ENCODE results near the gene FSTL5.

FSTL5 gene

DNA sequence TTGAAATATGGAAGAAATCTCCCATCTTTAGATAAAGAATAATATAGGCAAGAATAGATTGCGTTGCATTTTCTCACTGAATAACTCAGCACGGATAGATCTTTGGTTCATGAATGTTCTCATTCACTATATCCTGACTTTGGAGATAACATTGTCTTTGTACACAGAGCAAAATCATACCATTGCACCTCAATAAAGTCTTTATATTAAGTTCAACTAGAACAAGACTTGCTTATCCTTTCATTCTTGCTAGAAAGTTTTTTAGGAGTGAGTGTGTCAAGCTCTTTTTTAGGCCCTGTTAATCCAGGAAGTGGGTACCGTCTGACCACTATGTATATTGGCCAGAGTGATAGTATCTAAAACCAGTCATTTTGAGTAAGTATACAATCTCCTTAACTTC, 658.7 kb downstream of the FSTL5 start:
- DNase-seq (ENCODE audit: extremely low read depth in 1 of 2, low read depth in 1 of 2) = no peak

DNA sequence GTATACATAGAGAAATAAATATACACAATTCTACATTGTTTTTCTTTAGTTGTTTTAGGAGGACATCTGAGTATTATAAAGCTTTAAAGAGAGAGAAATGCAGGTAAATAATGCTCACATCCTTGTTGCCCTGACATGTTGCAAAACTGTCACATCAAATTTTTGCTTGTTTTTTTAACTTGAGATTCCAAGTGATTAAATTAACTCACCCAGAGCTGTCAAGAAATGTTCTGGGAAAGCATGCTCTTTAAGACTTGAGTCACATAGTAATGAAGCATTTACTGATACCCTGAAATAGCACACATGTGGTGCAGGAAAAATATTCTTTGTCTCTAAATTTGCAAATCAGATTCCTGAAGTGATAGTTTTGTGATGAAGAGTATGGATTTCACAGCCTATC, 665.6 kb downstream of the FSTL5 start:
- DNase-seq (ENCODE audit: extremely low read depth in 1 of 2, low read depth in 1 of 2) = no peak

DNA sequence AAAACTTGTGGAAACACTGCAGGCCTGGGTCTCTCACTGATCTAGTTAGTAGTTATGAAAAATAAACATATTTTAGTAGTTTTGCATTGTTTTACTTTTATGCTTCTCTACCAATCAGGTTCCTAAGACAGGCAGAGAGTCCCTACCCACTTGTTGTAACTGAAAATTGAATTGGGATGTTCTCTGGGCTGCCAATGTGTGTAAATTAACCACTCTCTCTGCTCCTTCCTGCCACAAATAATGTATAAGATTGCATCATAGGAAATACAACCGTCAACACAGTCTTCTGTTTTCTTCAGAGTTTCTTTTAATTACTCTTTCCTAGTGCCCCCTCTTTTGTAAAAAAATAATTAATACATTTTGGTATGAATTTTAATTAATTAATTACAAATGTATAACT, 677.3 kb downstream of the FSTL5 start:
- DNase-seq (ENCODE audit: extremely low read depth in 1 of 2, low read depth in 1 of 2) = no peak

DNA sequence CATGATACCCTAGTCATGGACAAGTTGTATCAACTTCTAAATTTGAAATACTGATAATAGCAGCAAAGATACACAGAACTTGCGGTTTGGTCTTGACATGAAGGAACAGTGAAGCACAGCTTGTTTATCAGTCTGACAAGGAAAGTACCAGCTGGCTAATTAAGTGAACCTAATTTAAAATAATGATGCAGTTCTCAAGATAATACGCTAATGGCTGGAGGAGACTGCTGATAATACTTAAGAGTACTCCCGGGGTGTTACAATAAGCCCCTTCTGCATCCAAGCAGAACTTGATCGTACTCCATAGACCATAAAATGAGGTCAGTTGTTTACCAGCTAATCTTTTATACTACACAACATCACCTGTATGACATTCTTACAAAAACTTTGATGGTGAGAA, 697.5 kb downstream of the FSTL5 start:
- no peak for DNase-seq (ENCODE audit: extremely low read depth in 1 of 2, low read depth in 1 of 2)

DNA sequence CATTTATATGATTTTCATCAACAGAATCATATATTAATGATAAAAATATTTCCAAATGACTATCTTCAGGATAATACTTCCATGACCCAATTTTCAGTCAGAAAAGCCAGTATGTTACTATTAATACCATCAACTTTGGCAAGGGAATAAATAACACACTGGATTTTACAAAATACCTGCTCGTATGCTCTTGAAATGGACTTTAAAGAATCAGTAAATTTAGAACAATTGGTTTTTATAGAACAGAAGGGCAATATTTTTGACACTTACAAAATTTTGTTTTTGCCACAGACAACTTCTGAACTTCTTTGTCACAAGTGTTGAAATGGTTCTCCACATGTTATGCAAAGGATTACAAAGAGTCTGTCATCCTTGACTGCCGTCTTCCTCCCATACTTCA, 700.4 kb downstream of the FSTL5 start:
- no peak for DNase-seq (ENCODE audit: extremely low read depth in 1 of 2, low read depth in 1 of 2)

DNA sequence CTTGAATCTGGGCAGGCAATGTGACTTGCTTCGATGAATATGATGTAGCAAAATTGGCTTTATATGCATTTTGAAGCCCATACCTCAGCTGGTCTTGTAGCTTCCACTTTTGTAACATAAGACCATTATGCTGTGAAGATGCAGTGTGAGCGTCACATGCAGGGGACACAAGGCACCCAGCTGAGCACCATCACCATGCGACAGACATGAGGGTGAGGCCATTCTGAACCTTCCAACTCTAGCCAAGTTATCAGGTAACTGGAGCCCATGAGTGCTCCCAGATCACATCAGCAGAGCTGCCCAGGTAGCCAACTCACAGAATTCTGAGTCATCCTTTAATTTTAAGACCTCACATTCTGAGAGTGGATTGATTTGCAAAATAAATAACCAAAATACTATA, 705.9 kb downstream of the FSTL5 start:
- no peak for DNase-seq (ENCODE audit: extremely low read depth in 1 of 2, low read depth in 1 of 2)

DNA sequence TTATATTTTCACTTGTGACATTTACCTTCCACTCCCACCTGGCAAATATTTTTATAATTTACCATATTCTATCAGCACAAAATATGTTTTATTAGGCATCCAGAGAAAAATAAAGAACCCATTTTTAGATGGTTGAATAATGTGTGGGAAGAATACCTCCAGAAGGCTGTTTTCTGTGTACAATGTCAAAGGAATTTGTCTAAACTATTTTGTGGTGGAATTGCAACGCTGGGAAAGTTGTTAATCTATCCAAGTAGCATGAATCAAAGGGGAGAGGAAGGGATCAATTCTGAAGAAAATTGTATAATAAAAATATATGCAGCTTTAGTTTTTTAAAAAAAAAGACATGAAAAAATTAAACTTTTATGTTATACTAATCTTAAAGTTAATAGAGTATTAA, 706.5 kb downstream of the FSTL5 start:
- no peak for DNase-seq (ENCODE audit: extremely low read depth in 1 of 2, low read depth in 1 of 2)

DNA sequence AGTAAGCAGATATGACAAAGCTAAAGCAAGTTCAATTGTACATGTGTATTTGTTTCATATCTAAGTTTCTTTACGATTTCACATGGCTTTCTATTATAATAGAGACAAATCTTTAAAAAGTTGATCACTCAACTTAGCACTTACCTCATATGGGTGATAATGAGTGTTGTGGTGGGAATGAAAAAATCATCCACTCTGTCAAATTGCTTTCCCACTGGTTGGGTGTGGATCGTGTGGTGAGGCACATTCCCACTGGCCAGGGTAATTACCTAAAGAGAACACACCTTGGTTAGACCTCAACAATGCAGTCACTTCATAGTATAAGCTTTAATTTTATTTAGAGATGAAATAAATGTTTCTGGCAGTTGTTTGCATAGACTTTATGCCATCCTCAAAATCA, 708.9 kb downstream of the FSTL5 start:
- no peak for DNase-seq (ENCODE audit: extremely low read depth in 1 of 2, low read depth in 1 of 2)

DNA sequence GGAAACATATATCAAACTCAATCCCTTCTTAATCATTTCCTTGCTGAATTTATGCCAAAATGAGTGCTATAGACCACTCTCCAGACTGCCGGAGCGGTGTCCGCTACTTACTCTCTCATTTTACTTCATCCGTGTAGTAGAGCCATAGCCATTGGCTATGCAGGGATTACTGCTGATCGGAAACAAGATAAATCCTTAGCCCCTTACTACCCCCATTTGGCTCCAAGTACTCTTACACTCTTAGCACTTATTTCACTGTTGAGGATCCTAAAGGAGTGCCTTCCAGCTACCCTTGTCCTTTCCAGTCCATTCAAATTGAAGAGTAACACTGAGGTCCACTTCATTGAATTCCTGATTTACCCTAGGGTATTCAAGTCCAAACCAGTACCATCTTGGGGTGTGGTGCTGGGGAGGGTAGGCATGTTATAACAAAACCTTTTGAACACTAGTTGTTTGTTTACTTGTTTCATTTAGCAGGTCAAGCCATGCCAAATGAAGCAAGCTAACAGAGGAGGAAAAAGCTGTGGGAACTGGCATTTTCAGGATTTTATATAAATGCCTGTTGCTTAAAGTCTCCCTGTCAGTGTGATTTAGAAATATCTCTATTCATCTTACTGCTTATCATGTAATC, 715.1 kb downstream of the FSTL5 start:
- DNase-seq (ENCODE audit: extremely low read depth in 1 of 2, low read depth in 1 of 2) = no peak

DNA sequence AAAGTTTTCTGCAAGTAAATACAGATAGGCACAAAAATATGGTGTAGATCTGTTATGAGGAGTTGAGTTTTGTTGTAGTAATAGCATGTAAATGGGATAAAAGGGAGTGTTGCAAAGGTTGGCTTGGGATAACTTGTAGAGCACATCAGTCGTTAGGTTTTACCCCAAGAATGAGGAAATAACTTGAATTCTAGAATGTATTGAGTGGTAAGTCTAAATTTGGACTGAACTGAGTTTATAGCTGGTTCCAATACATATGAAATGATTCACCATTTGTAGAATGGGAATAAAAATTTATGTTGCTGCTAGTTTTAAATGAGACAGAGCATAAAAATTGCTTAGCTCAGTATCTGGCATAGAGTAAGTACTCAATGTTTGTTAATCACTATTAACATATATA, 719.2 kb downstream of the FSTL5 start:
- no peak for DNase-seq (ENCODE audit: extremely low read depth in 1 of 2, low read depth in 1 of 2)

DNA sequence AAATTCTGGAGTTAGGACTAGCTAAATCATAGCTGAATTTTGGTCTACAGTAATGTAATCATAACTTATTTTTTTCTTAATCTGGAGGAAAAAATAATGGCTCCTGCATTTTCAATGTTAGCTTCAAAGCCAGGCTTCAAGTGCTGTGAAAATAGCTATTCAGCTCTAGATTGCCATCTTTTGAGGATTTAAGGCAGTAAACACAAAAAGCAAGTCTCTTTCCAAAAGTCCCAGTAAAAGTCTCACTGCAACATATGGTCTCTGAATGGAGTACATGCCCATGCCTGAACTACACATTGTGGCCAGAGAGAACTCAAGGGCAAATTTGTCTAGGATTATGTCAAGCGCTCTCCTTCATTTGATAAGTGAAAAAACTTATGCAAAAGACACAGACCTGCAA, 720.9 kb downstream of the FSTL5 start:
- DNase-seq (ENCODE audit: extremely low read depth in 1 of 2, low read depth in 1 of 2) = no peak

DNA sequence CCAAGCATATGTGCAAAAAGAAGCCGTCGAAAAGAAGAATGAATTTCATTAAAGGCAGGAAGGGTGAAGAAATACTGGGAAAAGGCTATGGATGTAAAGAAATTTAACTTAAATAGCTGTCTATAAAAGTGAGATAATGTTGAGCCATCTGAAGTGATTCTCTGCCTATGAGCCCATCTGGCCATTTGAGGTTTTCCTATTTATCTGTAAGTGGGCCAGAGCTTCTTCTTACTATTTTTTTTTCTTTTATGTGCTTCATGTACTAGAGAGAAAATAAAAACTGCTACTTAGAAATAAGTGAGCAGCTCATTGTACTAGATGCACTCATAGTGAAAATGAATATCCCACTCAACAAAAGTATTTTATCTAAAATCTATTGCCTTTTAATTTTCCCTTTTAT, 725.7 kb downstream of the FSTL5 start:
- DNase-seq (ENCODE audit: extremely low read depth in 1 of 2, low read depth in 1 of 2) = no peak

DNA sequence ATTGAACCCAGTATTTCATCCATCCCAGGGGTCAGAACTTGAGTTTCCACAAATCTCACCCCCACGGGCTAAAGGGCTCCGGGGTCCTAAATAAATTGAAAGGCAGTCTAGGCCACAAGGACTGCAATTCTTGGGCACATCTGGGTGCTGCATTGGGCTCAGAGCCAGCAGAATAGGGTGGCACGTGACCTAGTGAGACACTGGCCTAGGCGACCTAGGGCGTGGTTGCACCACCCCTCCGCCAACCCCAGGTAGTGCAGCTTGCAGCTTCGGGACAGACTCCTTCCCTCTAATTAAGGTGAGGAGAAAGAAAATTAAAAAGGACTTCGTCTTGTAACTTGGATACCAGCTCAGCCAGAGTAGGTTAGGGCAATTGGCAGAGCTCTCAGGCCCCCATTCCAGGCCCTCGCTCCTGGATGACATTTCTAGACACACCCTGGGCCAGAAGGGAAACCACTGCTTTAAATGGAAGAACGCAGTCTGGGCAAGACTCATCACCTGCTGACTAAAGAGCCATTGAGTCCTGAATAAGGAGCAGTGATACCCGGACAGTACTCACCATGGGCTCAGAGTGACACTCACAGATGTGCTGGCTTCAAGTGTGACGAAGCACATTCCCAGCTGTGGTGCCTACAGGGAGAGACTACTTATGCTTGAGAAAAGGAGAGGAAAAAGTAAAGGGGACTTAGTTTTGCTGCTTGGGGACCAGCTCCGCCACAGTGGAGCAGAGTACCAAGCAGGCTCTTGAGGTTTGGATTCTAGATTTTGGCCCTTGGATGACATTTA, 735.4 kb downstream of the FSTL5 start:
- DNase-seq (ENCODE audit: extremely low read depth in 1 of 2, low read depth in 1 of 2) = no peak

DNA sequence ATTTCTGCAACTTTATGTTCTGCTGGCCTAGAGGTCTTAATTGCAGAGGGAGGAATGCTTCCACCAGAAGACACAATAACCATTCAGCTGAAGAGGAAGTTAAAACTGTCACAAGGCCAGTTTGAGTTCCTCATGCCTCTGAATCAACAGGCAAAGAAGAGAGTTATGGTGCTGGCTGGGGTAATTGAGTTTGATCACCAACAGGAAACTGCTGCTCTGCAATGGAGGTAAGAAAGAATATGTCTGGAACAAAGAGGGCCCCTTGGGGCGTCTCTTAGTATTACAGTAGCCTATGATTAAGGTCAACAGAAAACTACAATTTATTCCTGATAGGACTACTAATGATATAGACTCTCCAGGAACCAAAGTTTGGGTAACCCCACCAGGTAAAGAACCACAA, 744.0 kb downstream of the FSTL5 start:
- no peak for DNase-seq (ENCODE audit: extremely low read depth in 1 of 2, low read depth in 1 of 2)

DNA sequence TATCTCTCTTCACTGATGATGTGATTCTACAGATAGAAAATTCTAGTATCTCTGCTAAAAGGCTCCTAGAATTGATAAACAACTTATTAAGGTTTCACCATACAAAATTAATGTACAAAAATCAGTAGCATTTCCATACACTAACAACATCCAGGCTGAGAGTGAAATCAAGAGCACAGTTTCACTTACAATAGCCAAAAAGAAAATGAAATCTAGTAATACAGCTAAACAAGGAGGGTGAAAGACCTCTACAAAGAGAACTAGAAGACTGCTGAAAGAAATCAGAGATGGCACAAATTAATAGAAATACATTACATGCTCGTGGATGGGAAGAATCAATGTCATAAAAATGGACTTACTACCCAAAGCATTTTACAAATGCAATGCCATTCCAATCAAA, 751.9 kb downstream of the FSTL5 start:
- no peak for DNase-seq (ENCODE audit: extremely low read depth in 1 of 2, low read depth in 1 of 2)

DNA sequence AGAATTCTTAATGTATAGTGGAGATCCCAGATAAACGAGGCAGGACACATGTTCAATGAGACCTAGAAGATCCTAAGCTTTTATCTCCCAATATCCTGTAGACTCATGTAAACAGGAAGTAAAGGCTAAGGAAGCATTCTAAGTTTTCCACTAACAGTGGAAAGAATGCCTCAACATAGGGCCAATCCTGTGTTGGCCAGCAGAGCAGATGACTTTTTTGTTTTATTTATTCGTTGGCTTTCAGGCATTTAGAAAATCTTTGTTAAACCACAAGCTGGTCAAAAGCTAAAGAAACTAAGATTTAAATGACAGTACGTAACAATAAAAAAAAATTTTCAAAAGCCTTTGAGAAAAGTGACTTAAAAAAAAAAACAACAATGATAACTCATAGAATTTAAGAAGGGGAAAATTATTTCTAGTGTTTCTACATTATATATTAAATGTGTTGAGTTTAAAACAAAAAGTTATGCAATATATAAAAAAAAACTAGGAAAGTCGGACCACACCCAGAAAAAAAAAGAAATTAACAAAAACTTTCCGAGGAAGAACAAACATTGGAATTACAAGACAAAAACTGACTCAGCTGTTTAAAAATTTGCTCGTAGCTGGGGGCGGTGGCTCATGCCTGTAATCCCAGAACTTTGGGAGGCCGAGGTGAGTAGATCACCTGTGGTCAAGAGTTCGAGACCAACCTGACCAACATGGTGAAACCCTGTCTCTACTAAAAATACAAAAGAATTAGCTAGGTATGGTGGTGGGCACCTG, 759.3 kb downstream of the FSTL5 start:
- DNase-seq (ENCODE audit: extremely low read depth in 1 of 2, low read depth in 1 of 2) = no peak

DNA sequence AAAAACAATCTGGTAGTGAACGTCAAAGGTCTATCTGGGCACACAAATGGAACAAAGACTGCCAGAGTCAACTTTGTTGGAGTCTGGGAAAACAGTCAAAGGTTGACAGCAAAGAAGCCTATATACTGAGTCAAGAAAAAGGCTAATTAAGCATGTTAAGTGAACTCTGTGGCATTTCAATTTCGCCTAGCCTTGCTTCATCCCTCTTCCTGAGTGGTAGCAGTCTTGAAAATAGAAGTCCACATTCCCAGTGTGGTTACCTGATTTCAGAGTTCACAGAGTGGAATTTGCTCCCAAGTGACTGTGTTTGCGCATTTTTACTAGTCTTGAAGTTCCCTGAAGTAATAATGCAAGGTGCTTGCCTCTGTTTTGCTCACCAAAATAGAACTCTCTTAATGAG, 760.0 kb downstream of the FSTL5 start:
- DNase-seq (ENCODE audit: extremely low read depth in 1 of 2, low read depth in 1 of 2) = no peak

DNA sequence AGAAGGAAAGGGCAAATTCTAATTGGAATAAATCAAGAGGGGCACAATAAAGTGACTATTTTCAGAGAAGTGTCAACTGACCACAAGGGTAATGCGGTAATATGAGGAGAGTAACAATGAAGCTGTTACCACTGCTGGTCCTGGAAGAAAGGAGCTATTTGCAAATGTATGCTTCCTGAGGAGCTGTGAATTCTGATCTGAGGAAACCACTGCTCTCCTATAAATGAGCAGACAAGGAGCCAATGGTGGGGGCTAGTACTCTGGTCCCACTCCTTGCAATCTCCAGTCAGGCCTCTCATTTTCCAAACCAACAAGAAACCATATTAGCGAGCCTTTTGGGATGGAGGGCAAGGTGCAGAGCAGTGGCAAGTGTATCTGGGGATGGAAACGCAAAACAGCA, 770.2 kb downstream of the FSTL5 start:
- DNase-seq (ENCODE audit: extremely low read depth in 1 of 2, low read depth in 1 of 2) = no peak

DNA sequence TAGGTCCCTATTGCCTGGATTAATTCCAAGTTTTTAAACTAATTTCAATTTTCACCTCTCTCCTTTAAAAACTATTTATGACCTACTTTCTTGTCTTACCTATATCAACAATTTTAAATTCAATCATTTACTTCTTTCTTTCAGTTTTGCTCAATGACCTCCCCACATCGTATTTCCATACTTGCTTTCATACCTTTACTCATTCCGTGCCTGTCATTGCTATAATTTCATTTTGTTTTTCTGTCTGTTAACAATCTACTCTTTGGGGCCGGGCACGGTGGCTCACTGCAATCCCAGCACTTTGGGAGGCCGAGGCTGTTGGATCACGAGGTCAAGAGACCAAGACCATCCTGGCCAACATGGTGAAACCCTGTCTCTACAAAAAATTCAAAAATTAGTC, 781.1 kb downstream of the FSTL5 start:
- no peak for DNase-seq (ENCODE audit: extremely low read depth in 1 of 2, low read depth in 1 of 2)

DNA sequence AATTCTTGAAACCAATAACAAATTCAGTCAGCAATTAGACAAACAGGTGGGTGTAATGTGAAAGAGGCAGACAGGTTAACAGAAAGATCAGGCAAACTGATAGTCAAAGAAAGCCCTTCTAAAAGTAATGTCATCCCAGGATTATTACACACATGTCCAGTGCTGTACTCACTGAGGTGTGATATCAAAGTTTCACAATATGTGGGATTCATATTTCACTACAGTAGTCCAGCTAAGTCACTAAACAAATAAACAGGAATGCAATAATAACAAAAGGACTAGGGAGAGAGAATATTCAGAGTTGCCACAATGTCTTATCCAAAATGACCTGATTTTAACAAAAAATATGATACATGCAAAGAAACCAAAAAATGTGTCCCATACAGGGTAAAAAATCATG, 787.5 kb downstream of the FSTL5 start:
- no peak for DNase-seq (ENCODE audit: extremely low read depth in 1 of 2, low read depth in 1 of 2)

DNA sequence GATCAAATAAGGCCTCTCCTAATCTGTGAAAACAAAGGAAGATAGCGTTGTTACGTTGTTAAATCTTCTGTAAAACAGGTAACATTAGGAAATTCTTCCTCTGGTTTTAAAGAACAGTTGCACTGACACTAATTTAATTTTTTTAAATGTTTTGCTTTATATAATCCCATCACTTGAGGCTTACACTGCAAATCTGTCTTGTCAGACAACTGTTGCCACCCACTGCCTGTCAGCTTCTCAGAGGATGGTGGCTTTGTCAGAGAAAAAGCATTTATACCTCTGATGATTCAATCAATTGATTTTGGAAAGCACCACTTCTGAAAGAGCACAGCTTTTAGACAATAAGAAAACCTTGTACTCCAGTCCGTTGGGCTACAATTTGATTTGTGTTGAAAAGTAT, 799.1 kb downstream of the FSTL5 start:
- DNase-seq (ENCODE audit: extremely low read depth in 1 of 2, low read depth in 1 of 2) = no peak

DNA sequence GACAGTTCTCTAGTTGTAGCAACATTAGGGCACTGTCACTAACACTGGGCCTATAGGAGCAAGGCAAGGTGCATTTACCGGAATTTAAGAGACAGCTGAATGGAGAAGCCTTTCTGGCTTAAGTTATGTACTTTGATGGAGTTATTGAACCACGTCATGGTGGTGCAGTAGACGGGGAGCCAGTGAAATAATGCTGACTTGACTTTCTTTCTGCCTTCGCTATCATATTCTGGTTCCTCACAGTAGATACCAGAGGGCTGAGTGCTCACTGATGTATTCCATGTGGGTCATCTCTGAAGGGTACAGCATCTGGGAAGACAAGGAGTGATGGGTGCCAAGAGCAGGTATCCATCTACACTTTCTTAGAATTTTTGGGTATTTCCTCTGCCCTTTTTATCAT, 802.8 kb downstream of the FSTL5 start:
- no peak for DNase-seq (ENCODE audit: extremely low read depth in 1 of 2, low read depth in 1 of 2)
